IMR-90 (cell line): ENCODE data around the gene SOX6. TPM values are rescaled to one million over a fixed set of nuclear protein-coding genes. Genes with fewer than 3 reads are reported as not detected.

Experiments
- ATAC-seq: fragments of 200-7000 bp; cut with Tn5 transposase; 2 replicates; pipeline ENCODE4 v1.9.1; 2020; ENCODE audit warnings: low read depth, mild to moderate bottlenecking, moderate library complexity
- BruUV-seq: library from RNA; stranded (reverse); fragments of 400-500 nt; replicated peaks from 2 replicates; lab custom pipeline; 2021; lab: Mats Ljungman, UMichigan
- CTCF ChIA-PET: fragments of 300-600 bp; formaldehyde crosslinking; extraction: SDS; loops from one replicate; lab custom pipeline; 2021; ENCODE audit warnings: antibody characterized with exemption; lab: Yijun Ruan, JAX
- POLR2A ChIA-PET: fragments of 300-600 bp; sonication (Branson Sonifier 250); formaldehyde crosslinking; loops from one replicate; lab custom pipeline; 2022; ENCODE audit warnings: antibody characterized with exemption; ENCODE audit not compliant: unreplicated experiment; lab: Charles Lee
- DNase-seq: peaks from one replicate; pipeline ENCODE4 v3.0.0; 2013
- H2AFZ ChIP-seq: replicated peaks from 2 replicates; pipeline ENCODE3; 2013; ENCODE audit warnings: low read length, mild to moderate bottlenecking; ENCODE audit not compliant: poor library complexity
- H2AK5ac ChIP-seq: 2 replicates; pipeline ENCODE4 v1.6.1; 2013; ENCODE audit warnings: low read depth, low read length, inconsistent platforms
- H2AK9ac ChIP-seq: replicated peaks from 2 replicates; pipeline ENCODE3; 2013; ENCODE audit warnings: mild to moderate bottlenecking, low read depth, low read length, moderate library complexity; ENCODE audit not compliant: poor library complexity
- H2BK120ac ChIP-seq: 2 replicates; pipeline ENCODE4 v1.6.1; 2013; ENCODE audit warnings: low read depth, low read length, inconsistent platforms
- H2BK15ac ChIP-seq: 3 replicates; pipeline ENCODE4 v1.6.1; 2013; ENCODE audit warnings: low read depth, low read length, inconsistent platforms
- H2BK20ac ChIP-seq: 2 replicates; pipeline ENCODE4 v1.6.1; 2013; ENCODE audit warnings: low read depth, mild to moderate bottlenecking, inconsistent platforms, low read length, moderate library complexity
- H2BK5ac ChIP-seq: 2 replicates; pipeline ENCODE4 v1.6.1; 2013; ENCODE audit warnings: mild to moderate bottlenecking, low read depth, low read length, inconsistent platforms; ENCODE audit not compliant: poor library complexity, severe bottlenecking
- H3K14ac ChIP-seq: replicated peaks from 2 replicates; pipeline ENCODE4 v1.6.1; 2013; ENCODE audit warnings: low read depth, low read length, inconsistent platforms
- H3K18ac ChIP-seq: 2 replicates; pipeline ENCODE4 v1.6.1; 2013; ENCODE audit warnings: low read depth, low read length, control low read depth
- H3K23ac ChIP-seq: 2 replicates; pipeline ENCODE4 v1.6.1; 2013; ENCODE audit warnings: low read depth, low read length, inconsistent platforms
- H3K27ac ChIP-seq: 2 replicates; pipeline ENCODE4 v1.5.1; 2013; ENCODE audit warnings: mild to moderate bottlenecking, control low read depth, low read length; ENCODE audit not compliant: insufficient read depth
- H3K27me3 ChIP-seq: 2 replicates; pipeline ENCODE4 v1.6.1; 2013; ENCODE audit warnings: low read length; ENCODE audit not compliant: control insufficient read depth, insufficient read depth
- H3K36me3 ChIP-seq: 2 replicates; pipeline ENCODE4 v1.6.1; 2013; ENCODE audit warnings: low read length, mixed read lengths; ENCODE audit not compliant: control insufficient read depth, insufficient read depth
- H3K4ac ChIP-seq: 2 replicates; pipeline ENCODE4 v1.6.1; 2013; ENCODE audit warnings: low read depth, low read length, inconsistent platforms
- H3K4me1 ChIP-seq: 2 replicates; pipeline ENCODE4 v1.6.1; 2013; ENCODE audit warnings: low read length, mixed read lengths; ENCODE audit not compliant: control insufficient read depth, insufficient read depth
- H3K4me2 ChIP-seq: 2 replicates; pipeline ENCODE4 v1.6.1; 2013; ENCODE audit warnings: low read depth, mild to moderate bottlenecking, control low read depth, low read length, moderate library complexity
- H3K4me3 ChIP-seq: 2 replicates; pipeline ENCODE4 v1.5.1; 2013; ENCODE audit warnings: low read depth, mild to moderate bottlenecking, control low read depth, low read length, moderate library complexity; ENCODE audit not compliant: insufficient read depth
- H3K56ac ChIP-seq: 2 replicates; pipeline ENCODE4 v1.6.1; 2013; ENCODE audit warnings: low read length, inconsistent platforms; ENCODE audit not compliant: insufficient read depth; ENCODE audit errors: extremely low read depth
- H3K79me1 ChIP-seq, 2 experiments: 2 replicates each; pipeline ENCODE4 v1.6.1; 2013; ENCODE audit warnings: low read length in 2 of 2, inconsistent platforms in 1 of 2, low read depth in 1 of 2
- H3K9ac ChIP-seq: 2 replicates; pipeline ENCODE4 v1.6.1; 2013; ENCODE audit warnings: low read depth, low read length, control low read depth
- H3K9me1 ChIP-seq: 2 replicates; pipeline ENCODE4 v1.6.1; 2013; ENCODE audit warnings: low read length, inconsistent platforms; ENCODE audit not compliant: insufficient read depth
- H3K9me3 ChIP-seq: 2 replicates; pipeline ENCODE4 v1.6.1; 2013; ENCODE audit warnings: low read length; ENCODE audit not compliant: control insufficient read depth, insufficient read depth
- H4K20me1 ChIP-seq: 2 replicates; pipeline ENCODE4 v1.6.1; 2013; ENCODE audit warnings: low read length, inconsistent platforms; ENCODE audit not compliant: insufficient read depth
- H4K5ac ChIP-seq: 2 replicates; pipeline ENCODE4 v1.6.1; 2013; ENCODE audit warnings: mild to moderate bottlenecking, low read depth, low read length, control low read depth
- H4K8ac ChIP-seq, 2 experiments: 2 replicates each; pipeline ENCODE4 v1.6.1; 2013; ENCODE audit warnings: low read depth in 2 of 2, low read length in 2 of 2, control low read depth in 1 of 2, inconsistent platforms in 1 of 2
- H4K91ac ChIP-seq: 2 replicates; pipeline ENCODE4 v1.6.1; 2013; ENCODE audit warnings: low read depth, low read length, inconsistent platforms; ENCODE audit not compliant: insufficient read depth
- CEBPB ChIP-seq: IDR thresholded peaks from 2 replicates; pipeline ENCODE4 v1.6.1; 2012; ENCODE audit warnings: low read depth, low read length, improper control_type of control experiment
- CTCF ChIP-seq: conservative IDR thresholded peaks from 2 replicates; pipeline ENCODE4 v1.5.1; 2012; ENCODE audit warnings: mild to moderate bottlenecking, low read depth, low read length, improper control_type of control experiment
- RAD21 ChIP-seq: IDR thresholded peaks from 2 replicates; pipeline ENCODE4 v1.6.1; 2012; ENCODE audit warnings: low read length, improper control_type of control experiment
- RCOR1 ChIP-seq: IDR thresholded peaks from 2 replicates; pipeline ENCODE4 v1.6.1; 2012; ENCODE audit warnings: mild to moderate bottlenecking, low read length, improper control_type of control experiment; ENCODE audit not compliant: insufficient replicate concordance
- RFX5 ChIP-seq: IDR thresholded peaks from 2 replicates; pipeline ENCODE4 v1.8.0; 2012; ENCODE audit warnings: low read depth, mild to moderate bottlenecking, low read length, moderate library complexity
- USF2 ChIP-seq: fragments of 150-350 bp; IDR thresholded peaks from 2 replicates; pipeline ENCODE4 v1.6.1; 2017; ENCODE audit warnings: mild to moderate bottlenecking, antibody characterized with exemption, low read length, low read depth
- dilution Hi-C: fragments of 300-500 bp; cut with HindIII; formaldehyde crosslinking; loops from one replicate; pipeline ENCODE4 v1.14.3; 2018; ENCODE audit warnings: low sequenced_read_pairs; ENCODE audit not compliant: unreplicated experiment
- in situ Hi-C: fragments of 300-500 bp; cut with MboI; formaldehyde crosslinking; loops from 3 replicates; pipeline ENCODE4 v1.14.3; 2019; ENCODE audit warnings: low sequenced_read_pairs, inconsistent platforms, mixed read lengths
- intact Hi-C: fragments of 100-400 bp; cut with micrococcal nuclease; formaldehyde crosslinking; loops from 2 replicates; pipeline ENCODE4 v1.10.0; 2022
- polyA plus RNA-seq, 3 experiments: library from polyadenylated mRNA; depleted of rRNA; stranded (reverse); fragments of >200 nt; gene quantifications; 2 replicates each; pipeline ENCODE4 v1.2.3, GENCODE V29; 2012; ENCODE audit warnings: low replicate concordance in 1 of 3
- total RNA-seq: library from RNA; depleted of rRNA; stranded (reverse); fragments of >200 nt; gene quantifications from 2 replicates; pipeline ENCODE4 v1.2.3, GENCODE V29; 2012

Gene SOX6
- total and polyA plus RNA-seq, 2 of the 4 experiments (the other 2 are of a cell fraction), result 1.7 to 7.7 TPM

DNA sequence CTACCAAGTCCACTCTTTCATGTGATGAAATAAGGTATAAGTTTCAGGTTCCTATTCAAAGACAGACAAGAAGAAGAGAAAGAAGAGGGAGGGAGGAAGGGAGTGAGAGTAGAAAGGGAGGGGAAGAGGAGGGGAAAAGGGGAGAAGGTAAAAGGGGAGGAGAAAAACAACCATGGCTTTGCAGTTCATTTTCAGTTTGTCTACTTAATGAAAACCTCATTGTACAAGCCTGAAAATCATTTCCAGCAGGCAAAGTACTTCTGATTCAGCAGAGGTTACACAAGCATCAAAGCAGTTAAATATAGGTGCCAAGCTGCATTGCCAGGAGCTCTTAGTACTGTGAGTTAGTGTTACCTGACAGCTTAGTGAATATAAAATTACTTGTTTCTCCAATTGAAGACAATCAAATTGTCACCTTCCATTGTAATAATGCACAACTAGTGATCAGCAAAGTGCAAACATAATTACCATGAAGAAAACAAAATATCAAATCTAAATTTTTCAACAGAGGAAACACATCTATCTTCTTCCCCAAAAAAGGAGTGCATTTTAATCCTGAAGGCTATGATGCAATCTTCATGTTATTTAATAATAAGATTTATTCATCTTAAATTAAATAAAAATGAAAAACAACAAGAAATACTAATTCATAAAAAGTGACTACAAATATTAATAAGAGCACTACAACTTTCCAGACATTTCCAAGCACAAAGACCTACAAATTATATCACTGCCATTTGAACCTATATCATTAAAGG lies 8.2 kb downstream of the SOX6 start:
- Histone ChIP-seq H2BK20ac (no peak overlapping the region), H3K4me2 (peak overlapping the region; percentile 50; the same call in 1 of the 2 replicates), H2BK120ac (no peak overlapping the region), H3K9me1 (no peaks in the 10 kb centered on the region), H2AK5ac (no peak overlapping the region), H3K4ac (no peak overlapping the region), H4K8ac (0 out of 4 replicates have a peak overlapping the region, but pooled peaks of 1 of the 2 experiments have one; percentile 20), H2BK15ac (no peak overlapping the region), H3K56ac (no peak overlapping the region), H3K36me3 (no peaks in the 10 kb centered on the region), H2AFZ (no peak overlapping the region), H3K4me1 (peaks cover 3% of the 10 kb centered on the region; the same call in 1 of the 2 replicates), H3K9ac (no peak overlapping the region), H3K4me3 (no peak overlapping the region), H4K5ac (no peak overlapping the region), H2BK5ac (peak overlapping the region; percentile 72), H3K18ac (peak overlapping the region; percentile 81; the same call in 1 of the 2 replicates), H3K27me3 (no peaks in the 10 kb centered on the region), H4K20me1 (no peaks in the 10 kb centered on the region), H3K14ac (peak overlapping the region; percentile 36; the same call in 1 of the 2 replicates), H3K23ac (peak overlapping the region; percentile 53; the same call in 1 of the 2 replicates), H2AK9ac (no peak overlapping the region), H3K79me1 (peaks cover 0 to 5% of the 10 kb centered on the region in 2 experiments; a peak in 2 of 4 replicates), H4K91ac (no peak overlapping the region; the same call in 1 of the 2 replicates), H3K27ac (no peak overlapping the region), H3K9me3 (no peaks in the 10 kb centered on the region)
- dilution Hi-C loops (no loop called here), intact Hi-C loops (no loop called here), in situ Hi-C loops (no loop called here)
- CTCF ChIA-PET, result interaction anchor here (0.6 kb wide), 1 partner anchor 600 kb away, joined by 4 read pairs; no protein-coding TSS in a partner anchor
- TF ChIP-seq CTCF (no peak), CEBPB (peak; percentile 56; the same call in 1 of the 2 replicates), RAD21 (no peak), RFX5 (no peak), USF2 (no peak), RCOR1 (no peak)
- DNase-seq (peak; percentile 42), ATAC-seq (no peak)
- POLR2A ChIA-PET, result no interaction called here
- BruUV-seq, result no TSS peak
